Stimulated activated naive B cell treated with anti-CD40 and anti-IgM and Interleukin-4, amounts not matched to agents 10 μg/mL and 1 μg/mL and 100 μg/mL, for 72 hours (primary cell): ENCODE results near the gene RNF44.
A peak's percentile ranks its signal among the peaks of the same experiment; 100 is the strongest.

Experiments
- ATAC-seq, 2 donors: fragments of 150-1000 bp; cut with Tn5 transposase; replicated peaks; 2 replicates each; pipeline ENCODE4 v1.10.0; 2021; ENCODE audit warnings: moderate library complexity in 1 of 2
- DNase-seq: peaks from one replicate; pipeline ENCODE4 v3.0.0; 2021
- H3K27ac Mint-ChIP-seq: one replicate; pipeline ENCODE4 v1.8.0; 2022; ENCODE audit warnings: mild to moderate bottlenecking, mixed read lengths
- H3K27me3 Mint-ChIP-seq, 2 donors: one replicate each; pipeline ENCODE4 v1.8.0; 2022; ENCODE audit warnings: mixed read lengths in 2 of 2
- H3K36me3 Mint-ChIP-seq, 2 donors: one replicate each; pipeline ENCODE4 v1.8.0; 2022; ENCODE audit warnings: mixed read lengths in 2 of 2, mild to moderate bottlenecking in 1 of 2
- H3K4me1 Mint-ChIP-seq, 2 donors: one replicate each; pipeline ENCODE4 v1.8.0; 2022; ENCODE audit warnings: mixed read lengths in 2 of 2, mild to moderate bottlenecking in 1 of 2
- H3K4me3 Mint-ChIP-seq, 2 donors: one replicate each; pipeline ENCODE4 v1.8.0; 2022; ENCODE audit warnings: mild to moderate bottlenecking in 2 of 2, mixed read lengths in 2 of 2, moderate library complexity in 1 of 2
- H3K9me3 Mint-ChIP-seq, 2 donors: one replicate each; pipeline ENCODE4 v1.8.0; 2022; ENCODE audit warnings: mixed read lengths in 2 of 2, mild to moderate bottlenecking in 1 of 2

Gene RNF44

GRCh38 chr5:176536902-176537553, at the start of gene RNF44:
RNF44 (minus strand) TSS chr5:176537402; CDS start chr5:176532472, 4,930 bp downstream.
- Mint-ChIP-seq H3K4me1 (peaks cover 45 to 61% of the 10 kb centered on the region in 2 donors), H3K4me3 (peak within 1 kb of the TSS; percentile 95), H3K9me3 (no peaks in the 10 kb centered on the region), H3K27ac (peak within 1 kb of the TSS; percentile 98), H3K27me3 (no peaks in the 10 kb centered on the region), H3K36me3 (peaks cover 2 to 3% of the 10 kb centered on the region in 2 donors)
- ATAC-seq = peak; percentile 67 to 74
- DNase-seq = peak; percentile 97

- peaks cover 9 to 11% of the 10 kb centered on the region in 2 donors for H3K36me3 Mint-ChIP-seq
- no peak for DNase-seq
- H3K27me3 Mint-ChIP-seq = no peaks in the 10 kb centered on the region
- H3K27ac Mint-ChIP-seq = no peak overlapping the region
- peaks cover 4 to 8% of the 10 kb centered on the region in 2 donors for H3K9me3 Mint-ChIP-seq
- no peak overlapping the region for H3K4me3 Mint-ChIP-seq
- peaks cover 1 to 2% of the 10 kb centered on the region in 2 donors for H3K4me1 Mint-ChIP-seq
- no peak for ATAC-seq
Observed at GRCh38 chr5:176583076-176583475, 45.9 kb upstream of the RNF44 start.

- H3K4me3 Mint-ChIP-seq = no peak overlapping the region
- H3K27me3 Mint-ChIP-seq = peaks cover 0 to 4% of the 10 kb centered on the region in 2 donors
- H3K4me1 Mint-ChIP-seq = peaks cover 8 to 9% of the 10 kb centered on the region in 2 donors
- no peak overlapping the region for H3K27ac Mint-ChIP-seq
- no peak for DNase-seq
- no peak for ATAC-seq
- H3K36me3 Mint-ChIP-seq = peaks cover 9 to 11% of the 10 kb centered on the region in 2 donors
- peaks cover 4 to 8% of the 10 kb centered on the region in 2 donors for H3K9me3 Mint-ChIP-seq
Observed at GRCh38 chr5:176581361-176581760, 44.2 kb upstream of the RNF44 start.

- Mint-ChIP-seq H3K9me3 (peaks cover 0 to 6% of the 10 kb centered on the region in 2 donors), H3K36me3 (peaks cover 7 to 8% of the 10 kb centered on the region in 2 donors), H3K4me1 (peaks cover 9 to 10% of the 10 kb centered on the region in 2 donors), H3K27ac (no peak overlapping the region), H3K27me3 (peaks cover 4 to 12% of the 10 kb centered on the region in 2 donors), H3K4me3 (no peak overlapping the region)
- no peak for DNase-seq
- no peak for ATAC-seq
Observed at GRCh38 chr5:176579323-176579722, 42.1 kb upstream of the RNF44 start.

GRCh38 chr5:176578391-176578808, 41.2 kb upstream of the RNF44 start:
- ATAC-seq = peak; percentile 30 to 42
- Mint-ChIP-seq H3K9me3 (peaks cover 0 to 1% of the 10 kb centered on the region in 2 donors), H3K27ac (no peak overlapping the region), H3K27me3 (peaks cover 4 to 12% of the 10 kb centered on the region in 2 donors), H3K4me3 (no peak overlapping the region), H3K36me3 (peaks cover 0 to under 1% of the 10 kb centered on the region in 2 donors), H3K4me1 (peaks cover 13 to 18% of the 10 kb centered on the region in 2 donors)
- DNase-seq = no peak

- Mint-ChIP-seq H3K27me3 (peaks cover 12 to 19% of the 10 kb centered on the region in 2 donors), H3K27ac (peak overlapping the region; percentile 81), H3K36me3 (no peaks in the 10 kb centered on the region)
Observed at GRCh38 chr5:176577312-176578176, 40.3 kb upstream of the RNF44 start.

GRCh38 chr5:176575488-176576422, 38.6 kb upstream of the RNF44 start:
- peaks cover 17 to 27% of the 10 kb centered on the region in 2 donors for H3K27me3 Mint-ChIP-seq
- no peak overlapping the region for H3K27ac Mint-ChIP-seq
- H3K4me1 Mint-ChIP-seq = peaks cover 13 to 18% of the 10 kb centered on the region in 2 donors
- no peak for ATAC-seq
- H3K9me3 Mint-ChIP-seq = no peaks in the 10 kb centered on the region
- no peaks in the 10 kb centered on the region for H3K36me3 Mint-ChIP-seq
- DNase-seq = no peak
- no peak overlapping the region for H3K4me3 Mint-ChIP-seq

More at GRCh38 chr5:176577312-176578176, 40.3 kb upstream of the RNF44 start:
- Mint-ChIP-seq H3K4me3 (peak overlapping the region in 1 of 2 donors; percentile 21), H3K4me1 (peaks cover 13 to 18% of the 10 kb centered on the region in 2 donors), H3K9me3 (no peaks in the 10 kb centered on the region)
- DNase-seq (no peak), ATAC-seq (peak; percentile 62 to 69)

GRCh38 chr5:176575066-176575465, 37.9 kb upstream of the RNF44 start:
- no peak for ATAC-seq
- no peaks in the 10 kb centered on the region for H3K9me3 Mint-ChIP-seq
- DNase-seq = no peak
- H3K4me1 Mint-ChIP-seq = peaks cover 13 to 18% of the 10 kb centered on the region in 2 donors
- H3K36me3 Mint-ChIP-seq = no peaks in the 10 kb centered on the region
- peaks cover 17 to 33% of the 10 kb centered on the region in 2 donors for H3K27me3 Mint-ChIP-seq
- H3K4me3 Mint-ChIP-seq = no peak overlapping the region
- H3K27ac Mint-ChIP-seq = no peak overlapping the region

GRCh38 chr5:176574297-176574591, 37.0 kb upstream of the RNF44 start:
- Mint-ChIP-seq H3K27me3 (peaks cover 17 to 35% of the 10 kb centered on the region in 2 donors), H3K4me1 (peaks cover 13 to 18% of the 10 kb centered on the region in 2 donors), H3K36me3 (no peaks in the 10 kb centered on the region), H3K9me3 (no peaks in the 10 kb centered on the region), H3K27ac (no peak overlapping the region), H3K4me3 (no peak overlapping the region)
- ATAC-seq (peak in 1 of 2 donors; percentile 2), DNase-seq (no peak)

GRCh38 chr5:176573564-176574296, 36.5 kb upstream of the RNF44 start:
- ATAC-seq = peak; percentile 91

GRCh38 chr5:176570044-176570443, 32.8 kb upstream of the RNF44 start:
- Mint-ChIP-seq H3K36me3 (peaks cover 0 to 1% of the 10 kb centered on the region in 2 donors), H3K4me1 (peaks cover 4 to 9% of the 10 kb centered on the region in 2 donors), H3K27me3 (peaks cover 21 to 39% of the 10 kb centered on the region in 2 donors), H3K9me3 (no peaks in the 10 kb centered on the region), H3K27ac (no peak overlapping the region), H3K4me3 (no peak overlapping the region)
- DNase-seq = no peak
- no peak for ATAC-seq

More at GRCh38 chr5:176573564-176574296, 36.5 kb upstream of the RNF44 start:
- H3K27me3 Mint-ChIP-seq = peaks cover 17 to 35% of the 10 kb centered on the region in 2 donors
- H3K9me3 Mint-ChIP-seq = no peaks in the 10 kb centered on the region
- no peak overlapping the region for H3K4me3 Mint-ChIP-seq
- DNase-seq = peak; percentile 56
- H3K27ac Mint-ChIP-seq = no peak overlapping the region
- peaks cover 13 to 18% of the 10 kb centered on the region in 2 donors for H3K4me1 Mint-ChIP-seq
- H3K36me3 Mint-ChIP-seq = no peaks in the 10 kb centered on the region

- no peak overlapping the region for H3K4me3 Mint-ChIP-seq
- peaks cover 21 to 39% of the 10 kb centered on the region in 2 donors for H3K27me3 Mint-ChIP-seq
- peaks cover under 1 to 1% of the 10 kb centered on the region in 2 donors for H3K4me1 Mint-ChIP-seq
- ATAC-seq (no peak), DNase-seq (no peak)
- no peak overlapping the region for H3K27ac Mint-ChIP-seq
- H3K36me3 Mint-ChIP-seq = peaks cover 0 to 1% of the 10 kb centered on the region in 2 donors
- no peaks in the 10 kb centered on the region for H3K9me3 Mint-ChIP-seq
Observed at GRCh38 chr5:176568657-176569056, 31.5 kb upstream of the RNF44 start.

GRCh38 chr5:176565760-176566288, 28.6 kb upstream of the RNF44 start:
- no peaks in the 10 kb centered on the region for H3K9me3 Mint-ChIP-seq
- DNase-seq = no peak
- no peak overlapping the region for H3K4me3 Mint-ChIP-seq
- H3K36me3 Mint-ChIP-seq = peaks cover 0 to 1% of the 10 kb centered on the region in 2 donors
- H3K4me1 Mint-ChIP-seq = no peaks in the 10 kb centered on the region
- peaks cover 15 to 36% of the 10 kb centered on the region in 2 donors for H3K27me3 Mint-ChIP-seq
- ATAC-seq = no peak
- no peak overlapping the region for H3K27ac Mint-ChIP-seq
